ENCODE data around the gene SLC25A27.

The SLC25A27 gene

DNA sequence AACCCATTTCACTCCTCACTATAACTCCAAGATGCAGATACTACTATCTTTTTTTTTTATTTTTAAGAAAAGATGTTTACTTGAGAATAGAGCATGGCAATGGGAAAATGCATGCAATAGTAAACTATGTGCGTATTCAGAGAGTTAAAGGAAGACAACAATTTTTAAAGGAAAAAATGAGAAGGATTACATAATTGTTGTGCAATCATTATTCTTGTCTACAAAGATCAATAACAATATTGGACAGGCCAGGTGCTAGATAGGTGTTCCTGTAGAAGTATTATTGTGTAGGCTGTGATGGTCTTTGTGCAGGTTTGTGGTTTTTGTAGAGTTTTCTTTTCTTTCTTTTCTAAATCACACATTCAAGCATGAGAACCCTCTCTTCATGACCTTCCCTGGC, 20.7 kb upstream of the SLC25A27 start:
- H2BK15ac ChIP-seq (ENCODE audit: low read length): no peak overlapping the region
- no peak overlapping the region for H2AFZ ChIP-seq (ENCODE audit: low read length)
- no peak for DNase-seq (ENCODE audit: low spot score)
- no peak overlapping the region for H2BK12ac ChIP-seq (ENCODE audit: low read length)
- WGBS, 2 donors (ENCODE audit: extremely low coverage in 2 of 2, insufficient read length in 2 of 2, insufficient replicate concordance in 1 of 2): no CpG with 5 or more reads among the region's 1 CpG
- H3K27ac ChIP-seq (replicated peaks; ENCODE audit: low read length): no peak overlapping the region
- no peaks in the 10 kb centered on the region for H3K9me3 ChIP-seq (replicated peaks in 1 of 2; ENCODE audit: control insufficient read depth in 2 of 2, insufficient read depth in 1 of 2, low read depth in 1 of 2, low read length in 2 of 2)
- H3K4me3 ChIP-seq (ENCODE audit: low read length in 2 of 2): no peak overlapping the region
- H3K4me1 ChIP-seq (ENCODE audit: control insufficient read depth in 2 of 2, insufficient read depth in 1 of 2, low read depth in 1 of 2, low read length in 2 of 2): no peaks in the 10 kb centered on the region
- no peaks in the 10 kb centered on the region for H3K79me1 ChIP-seq (ENCODE audit: low read depth, low read length)
- H2BK5ac ChIP-seq (ENCODE audit: low read length): no peak overlapping the region
- H2AK5ac ChIP-seq (ENCODE audit: low read depth, low read length): no peak overlapping the region
- H2BK120ac ChIP-seq (ENCODE audit: low read depth, low read length): no peak overlapping the region
- H3K9ac ChIP-seq (ENCODE audit: low read depth, low read length, poor library complexity): no peak overlapping the region
- no peak overlapping the region for H4K8ac ChIP-seq (ENCODE audit: low read depth, low read length)
- H3K4me2 ChIP-seq (ENCODE audit: insufficient read depth, low read length, poor library complexity, severe bottlenecking): no peak overlapping the region
- H3K23ac ChIP-seq (ENCODE audit: low read depth, low read length, poor library complexity): no peak overlapping the region
- H3K18ac ChIP-seq (ENCODE audit: low read length): no peak overlapping the region
- H3K4ac ChIP-seq (ENCODE audit: low read length): no peak overlapping the region
- H4K91ac ChIP-seq (ENCODE audit: low read depth, low read length, poor library complexity): no peak overlapping the region
- H3K36me3 ChIP-seq (replicated peaks in 1 of 2; ENCODE audit: control insufficient read depth in 2 of 2, insufficient read depth in 2 of 2, low read length in 2 of 2): no peaks in the 10 kb centered on the region
- H3K14ac ChIP-seq (ENCODE audit: low read length): no peak overlapping the region
- H3K27me3 ChIP-seq (ENCODE audit: control insufficient read depth in 3 of 3, insufficient read depth in 3 of 3, low read depth in 1 of 3, low read length in 3 of 3): no peaks in the 10 kb centered on the region

DNA sequence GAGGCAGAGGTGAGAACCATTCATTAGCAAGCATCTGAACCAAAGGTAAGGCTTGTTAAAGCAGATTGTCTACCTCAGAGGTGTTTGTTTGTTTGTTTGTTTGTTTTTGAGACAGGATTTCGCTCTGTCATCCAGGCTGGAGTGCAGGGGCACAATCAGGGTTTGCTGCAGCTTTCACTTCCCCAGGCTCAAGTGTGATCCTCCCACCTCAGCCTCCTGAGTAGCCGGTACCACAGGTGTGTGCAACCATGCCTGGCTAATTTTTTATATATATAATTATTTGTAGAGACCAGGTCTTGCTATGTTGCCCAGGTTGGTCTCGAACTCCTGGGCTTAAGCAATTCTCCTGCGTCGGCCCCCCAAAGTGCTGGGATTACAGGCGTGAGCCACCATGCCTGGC, 17.3 kb upstream of the SLC25A27 start:
- Histone ChIP-seq H4K91ac (ENCODE audit: low read depth, low read length, poor library complexity) (no peak overlapping the region), H3K27ac (replicated peaks; ENCODE audit: low read length) (no peak overlapping the region), H3K4me2 (ENCODE audit: insufficient read depth, low read length, poor library complexity, severe bottlenecking) (no peak overlapping the region), H2BK15ac (ENCODE audit: low read length) (no peak overlapping the region), H3K4me1 (ENCODE audit: control insufficient read depth in 2 of 2, insufficient read depth in 1 of 2, low read depth in 1 of 2, low read length in 2 of 2) (peaks cover 0 to 2% of the 10 kb centered on the region in 2 donors), H2AK5ac (ENCODE audit: low read depth, low read length) (no peak overlapping the region), H3K9me3 (replicated peaks in 1 of 2; ENCODE audit: control insufficient read depth in 2 of 2, insufficient read depth in 1 of 2, low read depth in 1 of 2, low read length in 2 of 2) (no peaks in the 10 kb centered on the region), H2AFZ (ENCODE audit: low read length) (no peak overlapping the region), H3K36me3 (replicated peaks in 1 of 2; ENCODE audit: control insufficient read depth in 2 of 2, insufficient read depth in 2 of 2, low read length in 2 of 2) (no peaks in the 10 kb centered on the region), H3K23ac (ENCODE audit: low read depth, low read length, poor library complexity) (no peak overlapping the region), H2BK5ac (ENCODE audit: low read length) (no peak overlapping the region), H2BK120ac (ENCODE audit: low read depth, low read length) (no peak overlapping the region), H2BK12ac (ENCODE audit: low read length) (no peak overlapping the region), H3K9ac (ENCODE audit: low read depth, low read length, poor library complexity) (no peak overlapping the region), H3K14ac (ENCODE audit: low read length) (no peak overlapping the region), H3K4ac (ENCODE audit: low read length) (no peak overlapping the region), H3K18ac (ENCODE audit: low read length) (no peak overlapping the region), H4K8ac (ENCODE audit: low read depth, low read length) (no peak overlapping the region), H3K27me3 (ENCODE audit: control insufficient read depth in 3 of 3, insufficient read depth in 3 of 3, low read depth in 1 of 3, low read length in 3 of 3) (no peaks in the 10 kb centered on the region), H3K79me1 (ENCODE audit: low read depth, low read length) (no peaks in the 10 kb centered on the region), H3K4me3 (ENCODE audit: low read length in 2 of 2) (no peak overlapping the region)
- no peak for DNase-seq (ENCODE audit: low spot score)
- whole genome bisulfite sequencing, 2 donors (ENCODE audit: extremely low coverage in 2 of 2, insufficient read length in 2 of 2, insufficient replicate concordance in 1 of 2): no CpG with 5 or more reads among the region's 6 CpGs

DNA sequence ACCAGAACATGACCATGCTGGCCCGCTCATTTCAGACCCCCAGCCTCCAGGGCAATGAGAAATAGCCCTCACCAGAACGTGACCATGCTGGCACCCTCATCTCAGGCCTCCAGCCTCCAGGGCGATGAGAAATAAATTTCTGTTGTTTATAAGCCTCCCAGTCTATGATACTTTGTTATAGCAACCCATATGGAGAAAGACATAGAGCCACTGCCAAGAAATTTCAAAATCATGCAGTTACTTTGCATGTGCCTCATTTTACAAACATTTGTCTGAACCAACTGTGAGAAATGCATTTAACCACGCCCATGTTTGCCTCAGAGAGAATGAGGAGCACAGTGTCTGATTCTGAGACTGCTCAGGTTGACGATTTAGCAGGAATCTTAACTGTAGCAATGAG, 15.6 kb upstream of the SLC25A27 start:
- no peaks in the 10 kb centered on the region for H3K9me3 ChIP-seq (replicated peaks in 1 of 2; ENCODE audit: control insufficient read depth in 2 of 2, insufficient read depth in 1 of 2, low read depth in 1 of 2, low read length in 2 of 2)
- no peaks in the 10 kb centered on the region for H3K79me1 ChIP-seq (ENCODE audit: low read depth, low read length)
- no peak overlapping the region for H3K27ac ChIP-seq (replicated peaks; ENCODE audit: low read length)
- H2BK12ac ChIP-seq (ENCODE audit: low read length): no peak overlapping the region
- no peak overlapping the region for H3K18ac ChIP-seq (ENCODE audit: low read length)
- H2BK5ac ChIP-seq (ENCODE audit: low read length): no peak overlapping the region
- WGBS, 2 donors (ENCODE audit: extremely low coverage in 2 of 2, insufficient read length in 2 of 2, insufficient replicate concordance in 1 of 2): no CpG with 5 or more reads among the region's 5 CpGs
- no peak overlapping the region for H2BK120ac ChIP-seq (ENCODE audit: low read depth, low read length)
- peaks cover 0 to 2% of the 10 kb centered on the region in 2 donors for H3K4me1 ChIP-seq (ENCODE audit: control insufficient read depth in 2 of 2, insufficient read depth in 1 of 2, low read depth in 1 of 2, low read length in 2 of 2)
- H3K14ac ChIP-seq (ENCODE audit: low read length): no peak overlapping the region
- H2BK15ac ChIP-seq (ENCODE audit: low read length): no peak overlapping the region
- no peak overlapping the region for H3K23ac ChIP-seq (ENCODE audit: low read depth, low read length, poor library complexity)
- H2AK5ac ChIP-seq (ENCODE audit: low read depth, low read length): no peak overlapping the region
- no peak overlapping the region for H3K9ac ChIP-seq (ENCODE audit: low read depth, low read length, poor library complexity)
- H4K8ac ChIP-seq (ENCODE audit: low read depth, low read length): no peak overlapping the region
- no peak overlapping the region for H3K4ac ChIP-seq (ENCODE audit: low read length)
- no peaks in the 10 kb centered on the region for H3K36me3 ChIP-seq (replicated peaks in 1 of 2; ENCODE audit: control insufficient read depth in 2 of 2, insufficient read depth in 2 of 2, low read length in 2 of 2)
- H3K4me2 ChIP-seq (ENCODE audit: insufficient read depth, low read length, poor library complexity, severe bottlenecking): no peak overlapping the region
- H4K91ac ChIP-seq (ENCODE audit: low read depth, low read length, poor library complexity): no peak overlapping the region
- no peak overlapping the region for H3K4me3 ChIP-seq (ENCODE audit: low read length in 2 of 2)
- no peak overlapping the region for H2AFZ ChIP-seq (ENCODE audit: low read length)
- H3K27me3 ChIP-seq (ENCODE audit: control insufficient read depth in 3 of 3, insufficient read depth in 3 of 3, low read depth in 1 of 3, low read length in 3 of 3): no peaks in the 10 kb centered on the region
- DNase-seq (ENCODE audit: low spot score): no peak

DNA sequence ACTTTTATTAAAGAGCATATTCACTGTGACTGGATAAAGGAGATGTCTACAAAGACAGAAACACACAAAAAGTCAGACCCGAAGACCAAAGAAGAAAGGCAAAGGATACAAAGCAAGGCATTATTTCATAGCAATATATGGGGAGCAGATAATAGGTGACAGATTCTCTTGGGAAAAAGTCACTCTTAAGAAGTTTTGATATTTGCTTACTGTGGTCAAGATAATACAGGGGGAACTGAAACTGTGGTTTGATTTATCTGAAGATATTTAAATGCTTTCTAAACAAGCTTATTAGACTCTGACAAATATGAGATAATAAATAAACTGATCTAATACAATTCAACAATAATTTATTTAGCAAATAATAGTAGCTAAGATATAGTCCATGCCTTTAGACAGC, 14.8 kb upstream of the SLC25A27 start:
- H3K18ac ChIP-seq (ENCODE audit: low read length): no peak overlapping the region
- no peak overlapping the region for H2AK5ac ChIP-seq (ENCODE audit: low read depth, low read length)
- H3K4me3 ChIP-seq (ENCODE audit: low read length in 2 of 2): no peak overlapping the region
- no peak overlapping the region for H2BK120ac ChIP-seq (ENCODE audit: low read depth, low read length)
- H3K4me2 ChIP-seq (ENCODE audit: insufficient read depth, low read length, poor library complexity, severe bottlenecking): no peak overlapping the region
- no peak overlapping the region for H2BK12ac ChIP-seq (ENCODE audit: low read length)
- no peak overlapping the region for H2BK5ac ChIP-seq (ENCODE audit: low read length)
- no peaks in the 10 kb centered on the region for H3K9me3 ChIP-seq (replicated peaks in 1 of 2; ENCODE audit: control insufficient read depth in 2 of 2, insufficient read depth in 1 of 2, low read depth in 1 of 2, low read length in 2 of 2)
- no peaks in the 10 kb centered on the region for H3K79me1 ChIP-seq (ENCODE audit: low read depth, low read length)
- DNase-seq (ENCODE audit: low spot score): no peak
- no peaks in the 10 kb centered on the region for H3K36me3 ChIP-seq (replicated peaks in 1 of 2; ENCODE audit: control insufficient read depth in 2 of 2, insufficient read depth in 2 of 2, low read length in 2 of 2)
- no peak overlapping the region for H3K4ac ChIP-seq (ENCODE audit: low read length)
- no peak overlapping the region for H3K27ac ChIP-seq (replicated peaks; ENCODE audit: low read length)
- H4K91ac ChIP-seq (ENCODE audit: low read depth, low read length, poor library complexity): no peak overlapping the region
- H3K4me1 ChIP-seq (ENCODE audit: control insufficient read depth in 2 of 2, insufficient read depth in 1 of 2, low read depth in 1 of 2, low read length in 2 of 2): peaks cover 0 to 2% of the 10 kb centered on the region in 2 donors
- WGBS, 2 donors (ENCODE audit: extremely low coverage in 2 of 2, insufficient read length in 2 of 2, insufficient replicate concordance in 1 of 2): no CpG with 5 or more reads among the region's 1 CpG
- H3K23ac ChIP-seq (ENCODE audit: low read depth, low read length, poor library complexity): no peak overlapping the region
- no peak overlapping the region for H3K14ac ChIP-seq (ENCODE audit: low read length)
- H2BK15ac ChIP-seq (ENCODE audit: low read length): no peak overlapping the region
- no peak overlapping the region for H2AFZ ChIP-seq (ENCODE audit: low read length)
- H3K9ac ChIP-seq (ENCODE audit: low read depth, low read length, poor library complexity): no peak overlapping the region
- H3K27me3 ChIP-seq (ENCODE audit: control insufficient read depth in 3 of 3, insufficient read depth in 3 of 3, low read depth in 1 of 3, low read length in 3 of 3): no peaks in the 10 kb centered on the region
- no peak overlapping the region for H4K8ac ChIP-seq (ENCODE audit: low read depth, low read length)

Data from neuronal stem cell (in vitro differentiated cells).